HepG2 (cell line): ENCODE measurements around the gene TGFA. TPM values are rescaled to one million over a fixed set of nuclear protein-coding genes. Genes with fewer than 3 reads are reported as not detected.

Experiments used
- CHD4 ChIP-seq: fragments of 200-600 bp; sonication (generic); IDR thresholded peaks from 2 replicates; pipeline ENCODE4 v1.7.0; 2017; ENCODE audit warnings: mild to moderate bottlenecking, low read length, borderline replicate concordance
- ESRRA ChIP-seq: sonication (generic); formaldehyde crosslinking; IDR thresholded peaks from 2 replicates; pipeline ENCODE4 v1.5.1; 2020; ENCODE audit warnings: mild to moderate bottlenecking, low read depth, missing genetic modification reagents
- ETV5 ChIP-seq: IDR thresholded peaks from 2 replicates; pipeline ENCODE4 v1.6.1; 2018; ENCODE audit warnings: missing biosample characterization, missing genetic modification reagents, inconsistent platforms, borderline replicate concordance
- HIVEP1 ChIP-seq: sonication (generic); formaldehyde crosslinking; IDR thresholded peaks from 2 replicates; pipeline ENCODE4 v1.4.0; 2020; ENCODE audit warnings: mild to moderate bottlenecking, missing genetic modification reagents
- HNRNPLL ChIP-seq: fragments of 200-400 bp; formaldehyde crosslinking; IDR thresholded peaks from 2 replicates; pipeline ENCODE4 v1.6.1; 2017; ENCODE audit warnings: mild to moderate bottlenecking, low read depth, low read length; ENCODE audit not compliant: poor library complexity, severe bottlenecking
- JUND ChIP-seq: sonication (generic); formaldehyde crosslinking; IDR thresholded peaks from 2 replicates; pipeline ENCODE4 v1.8.0; 2022; ENCODE audit warnings: mild to moderate bottlenecking, missing genetic modification reagents
- MBD4 ChIP-seq: IDR thresholded peaks from 2 replicates; pipeline ENCODE4 v1.6.1; 2012; ENCODE audit warnings: low read length, inconsistent platforms, borderline replicate concordance
- NFE2L1 ChIP-seq: sonication (generic); formaldehyde crosslinking; IDR thresholded peaks from 2 replicates; pipeline ENCODE4 v1.4.0; 2020; ENCODE audit warnings: missing genetic modification reagents, mild to moderate bottlenecking, borderline replicate concordance
- NR2F6 ChIP-seq, 2 experiments: IDR thresholded peaks; 2 replicates each; pipeline ENCODE4 v1.6.1; 2016; ENCODE audit warnings: antibody characterized with exemption in 1 of 2, mild to moderate bottlenecking in 1 of 2
- POLR2A ChIP-seq, 2 experiments: IDR thresholded peaks; 2 replicates each; pipeline ENCODE4 v1.6.1; 2011; ENCODE audit warnings: low read depth in 2 of 2, low read length in 2 of 2, mild to moderate bottlenecking in 1 of 2, moderate library complexity in 1 of 2; ENCODE audit not compliant: insufficient read depth in 1 of 2
- ZNF350 ChIP-seq: sonication (generic); formaldehyde crosslinking; IDR thresholded peaks from 2 replicates; pipeline ENCODE4 v1.4.0; 2020; ENCODE audit warnings: mild to moderate bottlenecking, low read depth, missing genetic modification reagents, borderline replicate concordance
- ZNF564 ChIP-seq: sonication (generic); formaldehyde crosslinking; IDR thresholded peaks from 2 replicates; pipeline ENCODE4 v1.8.1; 2023; ENCODE audit warnings: mild to moderate bottlenecking, missing genetic modification reagents
- ZNF629 ChIP-seq: sonication (generic); formaldehyde crosslinking; conservative IDR thresholded peaks from 2 replicates; pipeline ENCODE4 v1.5.0; 2020; ENCODE audit warnings: missing genetic modification reagents
- ZNF83 ChIP-seq: sonication (generic); formaldehyde crosslinking; IDR thresholded peaks from 2 replicates; pipeline ENCODE4 v1.4.0; 2020; ENCODE audit warnings: missing genetic modification reagents, mild to moderate bottlenecking, borderline replicate concordance
- polyA plus RNA-seq, 8 experiments: library from polyadenylated mRNA; depleted of rRNA in 3 of 8; stranded (reverse) in 7 of 8; unstranded in 1 of 8; fragments of >200 nt; fragmentation: Illumina TruSeq in 4 of 8; extraction: Trizol in 4 of 8; gene quantifications; 2 replicates each; pipeline versions ENCODE4 v1.2.1 to v1.2.3, GENCODE V29; 2011 to 2016; ENCODE audit warnings: low read depth in 4 of 8, missing spikeins in 1 of 8, mixed read lengths in 1 of 8; ENCODE audit not compliant: insufficient read depth in 1 of 8
- total RNA-seq, 5 experiments: library from RNA; depleted of rRNA; stranded (reverse); fragments of >200 nt; fragmentation: Illumina TruSeq; extraction: Trizol; gene quantifications; 2 replicates each; pipeline ENCODE4 v1.2.3, GENCODE V29; 2016; ENCODE audit warnings: low read depth in 1 of 5
- TF ChIP-seq, protein P1 (sequence below): sonication (generic); formaldehyde crosslinking; IDR thresholded peaks from 2 replicates; pipeline ENCODE4 v1.9.0; 2021; ENCODE audit warnings: missing genetic modification reagents, borderline replicate concordance
- TF ChIP-seq, protein P2 (sequence below): sonication (generic); formaldehyde crosslinking; IDR thresholded peaks from 2 replicates; pipeline ENCODE4 v1.5.0; 2020; ENCODE audit warnings: mild to moderate bottlenecking, missing genetic modification reagents, moderate library complexity
- TF ChIP-seq, protein P3 (sequence below): sonication (generic); formaldehyde crosslinking; IDR thresholded peaks from 2 replicates; pipeline ENCODE4 v1.4.0; 2020; ENCODE audit warnings: missing genetic modification reagents, low read depth, mild to moderate bottlenecking, borderline replicate concordance
- TF ChIP-seq, protein P4 (sequence below): sonication (generic); formaldehyde crosslinking; IDR thresholded peaks from 2 replicates; pipeline ENCODE4 v1.4.0; 2020; ENCODE audit warnings: mild to moderate bottlenecking, missing genetic modification reagents
- TF ChIP-seq, protein P5 (sequence below): sonication (generic); formaldehyde crosslinking; IDR thresholded peaks from 2 replicates; pipeline ENCODE4 v1.4.0; 2020; ENCODE audit warnings: mild to moderate bottlenecking, missing genetic modification reagents
- TF ChIP-seq, protein P6 (sequence below): sonication (generic); formaldehyde crosslinking; IDR thresholded peaks from 2 replicates; pipeline ENCODE4 v1.9.0; 2022; ENCODE audit warnings: low read depth, missing genetic modification reagents

Gene TGFA
- total and polyA plus RNA-seq, 2 of the 13 experiments (the other 11 are each of a cell fraction or from before 2014, with no cell fraction given) = 7.8 to 15.3 TPM

DNA sequence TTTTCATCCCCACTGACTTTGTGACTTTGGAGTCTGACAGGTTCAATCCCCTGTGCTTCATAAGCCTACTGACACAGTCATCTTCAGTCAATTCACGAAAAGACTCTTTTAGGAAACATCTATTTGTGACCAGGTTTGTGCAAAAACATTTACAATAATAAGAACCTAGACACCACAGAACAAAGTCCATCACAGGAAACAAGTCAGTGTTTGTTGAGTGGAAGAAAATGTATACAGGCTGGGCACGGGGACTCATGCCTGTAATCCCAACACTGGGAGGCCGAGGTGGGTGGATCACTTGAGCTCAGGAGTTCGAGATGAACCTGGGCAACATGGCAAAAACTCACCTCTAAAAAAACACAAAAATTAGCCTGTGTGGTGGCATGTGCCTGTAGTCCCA lies 49.7 kb downstream of the TGFA start (continued):
- TF ChIP-seq, protein P1, sequence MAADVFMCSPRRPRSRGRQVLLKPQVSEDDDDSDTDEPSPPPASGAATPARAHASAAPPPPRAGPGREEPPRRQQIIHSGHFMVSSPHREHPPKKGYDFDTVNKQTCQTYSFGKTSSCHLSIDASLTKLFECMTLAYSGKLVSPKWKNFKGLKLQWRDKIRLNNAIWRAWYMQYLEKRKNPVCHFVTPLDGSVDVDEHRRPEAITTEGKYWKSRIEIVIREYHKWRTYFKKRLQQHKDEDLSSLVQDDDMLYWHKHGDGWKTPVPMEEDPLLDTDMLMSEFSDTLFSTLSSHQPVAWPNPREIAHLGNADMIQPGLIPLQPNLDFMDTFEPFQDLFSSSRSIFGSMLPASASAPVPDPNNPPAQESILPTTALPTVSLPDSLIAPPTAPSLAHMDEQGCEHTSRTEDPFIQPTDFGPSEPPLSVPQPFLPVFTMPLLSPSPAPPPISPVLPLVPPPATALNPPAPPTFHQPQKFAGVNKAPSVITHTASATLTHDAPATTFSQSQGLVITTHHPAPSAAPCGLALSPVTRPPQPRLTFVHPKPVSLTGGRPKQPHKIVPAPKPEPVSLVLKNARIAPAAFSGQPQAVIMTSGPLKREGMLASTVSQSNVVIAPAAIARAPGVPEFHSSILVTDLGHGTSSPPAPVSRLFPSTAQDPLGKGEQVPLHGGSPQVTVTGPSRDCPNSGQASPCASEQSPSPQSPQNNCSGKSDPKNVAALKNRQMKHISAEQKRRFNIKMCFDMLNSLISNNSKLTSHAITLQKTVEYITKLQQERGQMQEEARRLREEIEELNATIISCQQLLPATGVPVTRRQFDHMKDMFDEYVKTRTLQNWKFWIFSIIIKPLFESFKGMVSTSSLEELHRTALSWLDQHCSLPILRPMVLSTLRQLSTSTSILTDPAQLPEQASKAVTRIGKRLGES = no peak
- TF ChIP-seq, protein P2, sequence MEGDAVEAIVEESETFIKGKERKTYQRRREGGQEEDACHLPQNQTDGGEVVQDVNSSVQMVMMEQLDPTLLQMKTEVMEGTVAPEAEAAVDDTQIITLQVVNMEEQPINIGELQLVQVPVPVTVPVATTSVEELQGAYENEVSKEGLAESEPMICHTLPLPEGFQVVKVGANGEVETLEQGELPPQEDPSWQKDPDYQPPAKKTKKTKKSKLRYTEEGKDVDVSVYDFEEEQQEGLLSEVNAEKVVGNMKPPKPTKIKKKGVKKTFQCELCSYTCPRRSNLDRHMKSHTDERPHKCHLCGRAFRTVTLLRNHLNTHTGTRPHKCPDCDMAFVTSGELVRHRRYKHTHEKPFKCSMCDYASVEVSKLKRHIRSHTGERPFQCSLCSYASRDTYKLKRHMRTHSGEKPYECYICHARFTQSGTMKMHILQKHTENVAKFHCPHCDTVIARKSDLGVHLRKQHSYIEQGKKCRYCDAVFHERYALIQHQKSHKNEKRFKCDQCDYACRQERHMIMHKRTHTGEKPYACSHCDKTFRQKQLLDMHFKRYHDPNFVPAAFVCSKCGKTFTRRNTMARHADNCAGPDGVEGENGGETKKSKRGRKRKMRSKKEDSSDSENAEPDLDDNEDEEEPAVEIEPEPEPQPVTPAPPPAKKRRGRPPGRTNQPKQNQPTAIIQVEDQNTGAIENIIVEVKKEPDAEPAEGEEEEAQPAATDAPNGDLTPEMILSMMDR = 0 out of 2 replicates have a peak, but pooled peaks have one; percentile 13
- TF ChIP-seq ESRRA (CRISPR knock-in tag) (peak; percentile 40; the same call in 1 of the 2 replicates), ETV5 (CRISPR knock-in tag) (peak; percentile 28; the same call in 1 of the 2 replicates), NFE2L1 (CRISPR knock-in tag) (no peak), MBD4 (no peak; the same call in 1 of the 2 replicates), HIVEP1 (CRISPR knock-in tag) (no peak), JUND (CRISPR knock-in tag) (no peak), HNRNPLL (no peak), POLR2A (IDR thresholded peaks at IDR 0.05; ENCODE audit: insufficient read depth in 1 of 2, low read depth in 2 of 2, low read length in 2 of 2) (no peak), ZNF83 (no peak), ZNF350 (CRISPR knock-in tag) (no peak), NR2F6 (IDR thresholded peaks at IDR 0.05) (no peak), NR2F6 (CRISPR knock-in tag; IDR thresholded peaks at IDR 0.05) (no peak), CHD4 (no peak), ZNF564 (CRISPR knock-in tag) (no peak), ZNF629 (no peak)
- TF ChIP-seq, protein P3, sequence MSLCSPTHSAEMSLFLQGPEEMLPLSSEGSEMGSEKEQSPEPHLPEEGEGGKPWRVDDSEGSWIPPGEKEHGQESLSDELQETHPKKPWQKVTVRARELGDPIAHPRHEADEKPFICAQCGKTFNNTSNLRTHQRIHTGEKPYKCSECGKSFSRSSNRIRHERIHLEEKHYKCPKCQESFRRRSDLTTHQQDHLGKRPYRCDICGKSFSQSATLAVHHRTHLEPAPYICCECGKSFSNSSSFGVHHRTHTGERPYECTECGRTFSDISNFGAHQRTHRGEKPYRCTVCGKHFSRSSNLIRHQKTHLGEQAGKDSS = no peak
- TF ChIP-seq, protein P4, sequence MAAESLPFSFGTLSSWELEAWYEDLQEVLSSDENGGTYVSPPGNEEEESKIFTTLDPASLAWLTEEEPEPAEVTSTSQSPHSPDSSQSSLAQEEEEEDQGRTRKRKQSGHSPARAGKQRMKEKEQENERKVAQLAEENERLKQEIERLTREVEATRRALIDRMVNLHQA = no peak
- TF ChIP-seq, protein P5, sequence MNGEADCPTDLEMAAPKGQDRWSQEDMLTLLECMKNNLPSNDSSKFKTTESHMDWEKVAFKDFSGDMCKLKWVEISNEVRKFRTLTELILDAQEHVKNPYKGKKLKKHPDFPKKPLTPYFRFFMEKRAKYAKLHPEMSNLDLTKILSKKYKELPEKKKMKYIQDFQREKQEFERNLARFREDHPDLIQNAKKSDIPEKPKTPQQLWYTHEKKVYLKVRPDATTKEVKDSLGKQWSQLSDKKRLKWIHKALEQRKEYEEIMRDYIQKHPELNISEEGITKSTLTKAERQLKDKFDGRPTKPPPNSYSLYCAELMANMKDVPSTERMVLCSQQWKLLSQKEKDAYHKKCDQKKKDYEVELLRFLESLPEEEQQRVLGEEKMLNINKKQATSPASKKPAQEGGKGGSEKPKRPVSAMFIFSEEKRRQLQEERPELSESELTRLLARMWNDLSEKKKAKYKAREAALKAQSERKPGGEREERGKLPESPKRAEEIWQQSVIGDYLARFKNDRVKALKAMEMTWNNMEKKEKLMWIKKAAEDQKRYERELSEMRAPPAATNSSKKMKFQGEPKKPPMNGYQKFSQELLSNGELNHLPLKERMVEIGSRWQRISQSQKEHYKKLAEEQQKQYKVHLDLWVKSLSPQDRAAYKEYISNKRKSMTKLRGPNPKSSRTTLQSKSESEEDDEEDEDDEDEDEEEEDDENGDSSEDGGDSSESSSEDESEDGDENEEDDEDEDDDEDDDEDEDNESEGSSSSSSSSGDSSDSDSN (CRISPR knock-in tag) = no peak
- TF ChIP-seq, protein P6, sequence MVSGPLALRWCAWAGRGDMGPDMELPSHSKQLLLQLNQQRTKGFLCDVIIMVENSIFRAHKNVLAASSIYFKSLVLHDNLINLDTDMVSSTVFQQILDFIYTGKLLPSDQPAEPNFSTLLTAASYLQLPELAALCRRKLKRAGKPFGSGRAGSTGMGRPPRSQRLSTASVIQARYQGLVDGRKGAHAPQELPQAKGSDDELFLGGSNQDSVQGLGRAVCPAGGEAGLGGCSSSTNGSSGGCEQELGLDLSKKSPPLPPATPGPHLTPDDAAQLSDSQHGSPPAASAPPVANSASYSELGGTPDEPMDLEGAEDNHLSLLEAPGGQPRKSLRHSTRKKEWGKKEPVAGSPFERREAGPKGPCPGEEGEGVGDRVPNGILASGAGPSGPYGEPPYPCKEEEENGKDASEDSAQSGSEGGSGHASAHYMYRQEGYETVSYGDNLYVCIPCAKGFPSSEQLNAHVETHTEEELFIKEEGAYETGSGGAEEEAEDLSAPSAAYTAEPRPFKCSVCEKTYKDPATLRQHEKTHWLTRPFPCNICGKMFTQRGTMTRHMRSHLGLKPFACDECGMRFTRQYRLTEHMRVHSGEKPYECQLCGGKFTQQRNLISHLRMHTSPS (CRISPR knock-in tag) = peak; percentile 76; the same call in 1 of the 2 replicates
